Measurements from ENCODE around the gene ARMC9. TPM values are rescaled to one million over a fixed set of nuclear protein-coding genes. Genes with fewer than 3 reads are reported as not detected.

The ARMC9 gene
- total and polyA plus RNA-seq, 2 of the 13 experiments (the other 11 are each of a cell fraction or from before 2014, with no cell fraction given) = 9.1 to 12.8 TPM

DNA sequence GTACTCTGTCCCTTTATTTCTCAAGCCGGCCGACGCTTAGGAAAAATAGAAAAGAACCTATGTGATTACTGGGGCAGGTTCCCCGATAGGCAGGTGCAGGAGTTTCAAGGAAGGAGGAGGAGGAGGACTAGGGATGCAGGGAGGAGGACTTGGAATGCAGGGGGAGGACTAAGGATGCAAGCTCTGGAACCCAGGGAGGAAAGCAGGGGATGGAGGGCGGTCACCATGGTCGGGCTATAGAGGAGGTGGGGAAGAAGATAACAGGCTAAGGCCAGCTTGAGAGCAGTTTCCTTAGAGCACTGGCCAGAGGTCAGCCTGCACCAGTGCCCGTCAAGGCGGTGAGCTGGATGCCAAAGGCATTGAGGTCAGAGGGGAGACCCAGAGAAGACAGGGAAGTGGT, 178.4 kb downstream of the ARMC9 start:
- Histone ChIP-seq H2AFZ (ENCODE audit: low read length) (no peak overlapping the region), H3K36me3 (replicated peaks in 1 of 2; ENCODE audit: control insufficient read depth in 1 of 2, insufficient read depth in 2 of 2, low read length in 2 of 2) (no peaks in the 10 kb centered on the region), H3K27me3 (ENCODE audit: control insufficient read depth in 1 of 2, insufficient read depth in 2 of 2, low read length in 2 of 2) (peaks cover 0 to 6% of the 10 kb centered on the region in 2 experiments; a peak in 3 of 5 replicates), H3K4me3 (replicated peaks in 1 of 3; ENCODE audit: insufficient read depth in 1 of 3, low read depth in 2 of 3, low read length in 3 of 3) (no peak overlapping the region), H3K27ac (ENCODE audit: extremely low read length, insufficient read depth, low read length) (no peak overlapping the region), H3K4me2 (ENCODE audit: low read depth, low read length) (no peak overlapping the region), H3K9me3 (ENCODE audit: low read length) (no peaks in the 10 kb centered on the region), H3K79me2 (ENCODE audit: insufficient read depth, low read length) (no peaks in the 10 kb centered on the region), H3K4me1 (ENCODE audit: insufficient read depth, low read length) (peaks cover 24% of the 10 kb centered on the region), H4K20me1 (ENCODE audit: insufficient read depth, low read length) (no peaks in the 10 kb centered on the region), H3K9ac (ENCODE audit: insufficient read depth, low read depth, low read length) (no peak overlapping the region)
- WGBS (ENCODE audit: low lambda C conversion rate) = 66% methylated on average over 8 of the region's 8 CpGs
- FAIRE-seq = no peak
- no peak for DNase-seq (ENCODE audit: low spot score)
- ChIA-PET CTCF (ENCODE audit: low intra/inter-chr PET ratio, low total read pairs) (no interaction called here), POLR2A (interaction anchor here (0.5 kb wide), 1 partner anchor 75 kb away, joined by 3 read pairs; no protein-coding TSS in a partner anchor)
- ATAC-seq = no peak
- intact Hi-C loops (cut with micrococcal nuclease; ENCODE audit: unreplicated experiment) = no loop called here
- no TSS peak for BruUV-seq (replicated peaks)
- TF ChIP-seq ZNF263 (CRISPR knock-in tag; IDR thresholded peaks at IDR 0.05) (peak; percentile 80), ZNF816 (CRISPR knock-in tag; IDR thresholded peaks at IDR 0.05; ENCODE audit: borderline replicate concordance) (no peak), CBX5 (CRISPR knock-in tag; IDR thresholded peaks at IDR 0.05; ENCODE audit: borderline replicate concordance) (no peak)
- TF ChIP-seq, protein P1, sequence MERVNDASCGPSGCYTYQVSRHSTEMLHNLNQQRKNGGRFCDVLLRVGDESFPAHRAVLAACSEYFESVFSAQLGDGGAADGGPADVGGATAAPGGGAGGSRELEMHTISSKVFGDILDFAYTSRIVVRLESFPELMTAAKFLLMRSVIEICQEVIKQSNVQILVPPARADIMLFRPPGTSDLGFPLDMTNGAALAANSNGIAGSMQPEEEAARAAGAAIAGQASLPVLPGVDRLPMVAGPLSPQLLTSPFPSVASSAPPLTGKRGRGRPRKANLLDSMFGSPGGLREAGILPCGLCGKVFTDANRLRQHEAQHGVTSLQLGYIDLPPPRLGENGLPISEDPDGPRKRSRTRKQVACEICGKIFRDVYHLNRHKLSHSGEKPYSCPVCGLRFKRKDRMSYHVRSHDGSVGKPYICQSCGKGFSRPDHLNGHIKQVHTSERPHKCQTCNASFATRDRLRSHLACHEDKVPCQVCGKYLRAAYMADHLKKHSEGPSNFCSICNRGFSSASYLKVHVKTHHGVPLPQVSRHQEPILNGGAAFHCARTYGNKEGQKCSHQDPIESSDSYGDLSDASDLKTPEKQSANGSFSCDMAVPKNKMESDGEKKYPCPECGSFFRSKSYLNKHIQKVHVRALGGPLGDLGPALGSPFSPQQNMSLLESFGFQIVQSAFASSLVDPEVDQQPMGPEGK (CRISPR knock-in tag; IDR thresholded peaks at IDR 0.05) = no peak
- in situ Hi-C loops (cut with HindIII; ENCODE audit: extremely low pct_ligation_motif_present, low pct_unique_long_range_greater_than_20kb) = no loop called here

GRCh38 chr2:231378026-231378722, 179.7 kb downstream of the ARMC9 start:
- WGBS (ENCODE audit: low lambda C conversion rate) = 22% methylated on average over 13 of the region's 13 CpGs
- Histone ChIP-seq H3K4me1 (ENCODE audit: insufficient read depth, low read length) (peaks cover 24% of the 10 kb centered on the region), H3K27me3 (ENCODE audit: control insufficient read depth in 1 of 2, insufficient read depth in 2 of 2, low read length in 2 of 2) (peaks cover 0 to 6% of the 10 kb centered on the region in 2 experiments; a peak in 3 of 5 replicates), H3K79me2 (ENCODE audit: insufficient read depth, low read length) (no peaks in the 10 kb centered on the region), H3K36me3 (replicated peaks in 1 of 2; ENCODE audit: control insufficient read depth in 1 of 2, insufficient read depth in 2 of 2, low read length in 2 of 2) (no peaks in the 10 kb centered on the region), H4K20me1 (ENCODE audit: insufficient read depth, low read length) (no peaks in the 10 kb centered on the region), H3K4me2 (ENCODE audit: low read depth, low read length) (peak overlapping the region; percentile 41), H2AFZ (ENCODE audit: low read length) (no peak overlapping the region), H3K9ac (ENCODE audit: insufficient read depth, low read depth, low read length) (no peak overlapping the region), H3K27ac (ENCODE audit: extremely low read length, insufficient read depth, low read length) (no peak overlapping the region), H3K9me3 (ENCODE audit: low read length) (no peaks in the 10 kb centered on the region), H3K4me3 (replicated peaks in 1 of 3; ENCODE audit: insufficient read depth in 1 of 3, low read depth in 2 of 3, low read length in 3 of 3) (no peak overlapping the region)
- intact Hi-C loops (cut with micrococcal nuclease; ENCODE audit: unreplicated experiment) = no loop called here
- in situ Hi-C loops (cut with HindIII; ENCODE audit: extremely low pct_ligation_motif_present, low pct_unique_long_range_greater_than_20kb) = no loop called here
- ChIA-PET CTCF (ENCODE audit: low intra/inter-chr PET ratio, low total read pairs) (no interaction called here), POLR2A (no interaction called here)
- DNase-seq (ENCODE audit: low spot score) (peak; percentile 67), FAIRE-seq (peak; percentile 56), ATAC-seq (peak; percentile 76)
- no TSS peak for BruUV-seq (replicated peaks)
- TF ChIP-seq FOSL1 (CRISPR knock-in tag; IDR thresholded peaks at IDR 0.05; ENCODE audit: borderline replicate concordance) (peak; percentile 77), KDM5B (CRISPR knock-in tag; IDR thresholded peaks at IDR 0.05; ENCODE audit: borderline replicate concordance) (no peak), SRSF1 (optimal IDR thresholded peaks at IDR 0.05; ENCODE audit: low read depth, low read length) (peak; percentile 48), ZFAT (CRISPR knock-in tag; conservative IDR thresholded peaks at IDR 0.05) (no peak), PAXIP1 (CRISPR knock-in tag; conservative IDR thresholded peaks at IDR 0.05) (peak; percentile 19; the same call in 1 of the 2 replicates), SOX5 (CRISPR knock-in tag; IDR thresholded peaks at IDR 0.05; ENCODE audit: borderline replicate concordance) (0 out of 2 replicates have a peak, but pooled peaks have one; percentile 31), ZNF563 (CRISPR knock-in tag; IDR thresholded peaks at IDR 0.05) (no peak), ATF3 (CRISPR knock-in tag; IDR thresholded peaks at IDR 0.05) (peak; percentile 79)

Data from HepG2 (cell line).